ENCODE results near the gene CYTH4. TPM values are rescaled to one million over a fixed set of nuclear protein-coding genes. Genes with fewer than 3 reads are reported as not detected.

Gene CYTH4
- total and polyA plus RNA-seq, 8 donors = 1.9 to 77.0 (median 6.0) TPM; not detected in 1

DNA sequence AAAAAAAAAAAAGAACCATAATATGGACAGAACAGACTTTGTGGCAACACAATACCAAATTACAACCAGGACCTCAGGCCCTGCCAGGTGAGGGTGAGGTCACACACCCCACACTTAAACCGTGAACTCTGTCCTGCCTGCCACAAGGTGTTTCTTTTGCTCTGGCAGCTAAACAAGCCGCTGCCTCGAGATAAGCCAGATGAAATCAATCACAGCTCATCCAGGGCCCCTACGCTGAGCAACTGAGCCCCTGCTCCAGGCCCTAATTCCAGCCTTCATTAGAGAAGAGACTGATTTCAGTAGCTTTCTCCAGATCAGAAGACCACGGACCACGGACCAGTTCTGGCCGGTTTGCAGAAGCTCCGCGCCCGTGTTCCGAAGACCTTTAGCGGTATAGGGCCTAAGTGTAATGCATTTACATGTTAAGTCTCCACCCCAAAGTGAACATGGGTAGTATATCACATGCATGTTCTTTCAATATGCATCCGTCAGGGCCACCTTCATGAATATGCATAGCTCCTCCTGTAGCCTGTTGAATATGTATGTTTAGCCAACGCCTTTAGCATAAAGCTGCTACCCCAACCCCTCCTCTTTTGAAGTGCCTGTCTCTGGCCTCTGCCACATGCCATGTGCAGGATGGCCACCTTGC lies 23.4 kb upstream of the CYTH4 start:
- Histone ChIP-seq H3K9me3 (peaks cover 3 to 6% (median 5%) of the 10 kb centered on the region in 4 donors), H3K4me1 (peaks cover 0 to 15% (median 0%) of the 10 kb centered on the region in 4 donors), H3K4me3 (no peak overlapping the region), H3K27me3 (peaks cover 3 to 81% (median 41%) of the 10 kb centered on the region in 3 donors), H3K36me3 (no peaks in the 10 kb centered on the region), H3K27ac (no peak overlapping the region)
- intact Hi-C loops (cut with DNase I; ENCODE audit: low total_unique reads) = no loop called here
- no peak for DNase-seq
- WGBS, 5 donors = 61 to 73% (median 71%) methylated on average over 14 of the region's 14 CpGs
- TF ChIP-seq POLR2AphosphoS5 (IDR thresholded peaks at IDR 0.05) (no peak), POLR2A (IDR thresholded peaks at IDR 0.05) (no peak), EP300 (IDR thresholded peaks at IDR 0.05) (no peak)

DNA sequence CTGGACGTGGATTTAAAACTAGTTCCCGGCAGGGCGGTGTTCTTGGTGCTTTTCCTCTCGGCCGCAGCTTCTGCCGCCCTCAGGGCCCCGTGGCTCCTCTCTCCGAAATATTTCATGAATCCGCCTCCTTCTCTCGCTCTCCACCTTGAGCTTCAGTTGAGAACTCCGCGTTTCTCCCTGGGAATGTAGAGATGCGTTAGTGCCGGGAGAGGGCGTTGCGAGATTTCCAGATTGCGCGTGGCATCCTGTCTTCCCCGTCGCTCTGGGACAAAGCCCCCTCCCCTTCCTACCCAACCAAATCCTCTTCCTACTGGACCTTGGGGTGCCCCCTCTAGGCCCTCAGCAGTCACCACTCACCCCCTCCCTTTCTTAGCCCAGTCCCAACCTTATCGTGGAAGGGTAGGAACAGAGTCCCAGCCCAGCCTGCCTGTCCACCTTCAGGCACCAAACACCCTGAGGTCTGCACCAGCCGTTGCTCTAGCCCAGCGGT lies 22.7 kb upstream of the CYTH4 start:
- WGBS, 5 donors = 5 to 10% (median 8%) methylated on average over 23 of the region's 23 CpGs

DNA sequence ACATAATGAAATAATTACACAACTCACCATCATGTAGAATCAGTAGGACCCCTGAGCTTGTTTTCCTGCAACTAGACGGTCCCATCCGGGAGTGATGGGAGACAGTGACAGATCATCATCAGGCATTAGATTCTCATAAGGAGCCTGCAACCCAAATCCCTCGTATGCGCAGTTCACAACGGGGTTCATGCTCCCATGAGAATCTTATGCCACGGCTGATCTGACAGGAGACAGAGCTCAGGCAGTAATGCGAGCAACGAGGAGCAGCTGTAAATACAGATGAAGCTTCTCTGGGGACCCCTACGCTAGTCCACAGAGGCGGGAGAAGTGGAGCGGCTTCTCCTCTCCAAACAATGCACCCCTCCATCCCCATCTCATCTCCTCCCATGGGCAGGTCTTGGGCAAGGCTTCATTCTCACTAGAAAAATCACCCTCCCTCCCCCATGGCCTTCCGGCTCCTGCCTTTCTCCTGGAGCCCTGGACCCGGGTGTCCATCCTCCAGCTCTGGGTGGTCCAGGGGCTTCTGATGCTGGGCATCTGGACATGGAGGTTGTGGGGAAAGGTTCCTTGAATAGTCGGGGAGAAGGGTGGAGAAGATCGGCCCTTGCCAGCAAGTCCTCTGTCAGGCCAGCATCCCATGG lies 22.0 kb upstream of the CYTH4 start:
- Histone ChIP-seq H3K4me1 (peaks cover 0 to 15% (median 0%) of the 10 kb centered on the region in 4 donors), H3K27me3 (peaks cover 3 to 76% (median 46%) of the 10 kb centered on the region in 3 donors), H3K9me3 (peaks cover 11 to 19% (median 19%) of the 10 kb centered on the region in 4 donors), H3K27ac (no peak overlapping the region), H3K4me3 (no peak overlapping the region), H3K36me3 (no peaks in the 10 kb centered on the region)
- intact Hi-C loops (cut with DNase I; ENCODE audit: low total_unique reads) = no loop called here
- no peak for TF ChIP-seq POLR2AphosphoS5 (IDR thresholded peaks at IDR 0.05)
- DNase-seq = no peak
- 53 to 69% (median 67%) methylated on average over 15 of the region's 15 CpGs for WGBS, 5 donors

More for the DNA sequence above, 22.7 kb upstream of the CYTH4 start:
- TF ChIP-seq POLR2A (IDR thresholded peaks at IDR 0.05) = no peak
- TF ChIP-seq, protein P1, sequence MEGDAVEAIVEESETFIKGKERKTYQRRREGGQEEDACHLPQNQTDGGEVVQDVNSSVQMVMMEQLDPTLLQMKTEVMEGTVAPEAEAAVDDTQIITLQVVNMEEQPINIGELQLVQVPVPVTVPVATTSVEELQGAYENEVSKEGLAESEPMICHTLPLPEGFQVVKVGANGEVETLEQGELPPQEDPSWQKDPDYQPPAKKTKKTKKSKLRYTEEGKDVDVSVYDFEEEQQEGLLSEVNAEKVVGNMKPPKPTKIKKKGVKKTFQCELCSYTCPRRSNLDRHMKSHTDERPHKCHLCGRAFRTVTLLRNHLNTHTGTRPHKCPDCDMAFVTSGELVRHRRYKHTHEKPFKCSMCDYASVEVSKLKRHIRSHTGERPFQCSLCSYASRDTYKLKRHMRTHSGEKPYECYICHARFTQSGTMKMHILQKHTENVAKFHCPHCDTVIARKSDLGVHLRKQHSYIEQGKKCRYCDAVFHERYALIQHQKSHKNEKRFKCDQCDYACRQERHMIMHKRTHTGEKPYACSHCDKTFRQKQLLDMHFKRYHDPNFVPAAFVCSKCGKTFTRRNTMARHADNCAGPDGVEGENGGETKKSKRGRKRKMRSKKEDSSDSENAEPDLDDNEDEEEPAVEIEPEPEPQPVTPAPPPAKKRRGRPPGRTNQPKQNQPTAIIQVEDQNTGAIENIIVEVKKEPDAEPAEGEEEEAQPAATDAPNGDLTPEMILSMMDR (IDR thresholded peaks at IDR 0.05) = peak in 1 of 7 experiments; percentile 13
- TF ChIP-seq POLR2AphosphoS5 (IDR thresholded peaks at IDR 0.05) = no peak
- TF ChIP-seq EP300 (IDR thresholded peaks at IDR 0.05) = no peak
- H3K4me1 ChIP-seq = peaks cover 0 to 15% (median 0%) of the 10 kb centered on the region in 4 donors
- no peak overlapping the region for H3K4me3 ChIP-seq
- intact Hi-C loops (cut with DNase I; ENCODE audit: low total_unique reads) = no loop called here
- no peaks in the 10 kb centered on the region for H3K36me3 ChIP-seq
- peaks cover 3 to 75% (median 46%) of the 10 kb centered on the region in 3 donors for H3K27me3 ChIP-seq
- DNase-seq = peak in 1 of 2 donors; percentile 68
- H3K9me3 ChIP-seq = peaks cover 10 to 13% (median 12%) of the 10 kb centered on the region in 4 donors
- H3K27ac ChIP-seq = no peak overlapping the region

DNA sequence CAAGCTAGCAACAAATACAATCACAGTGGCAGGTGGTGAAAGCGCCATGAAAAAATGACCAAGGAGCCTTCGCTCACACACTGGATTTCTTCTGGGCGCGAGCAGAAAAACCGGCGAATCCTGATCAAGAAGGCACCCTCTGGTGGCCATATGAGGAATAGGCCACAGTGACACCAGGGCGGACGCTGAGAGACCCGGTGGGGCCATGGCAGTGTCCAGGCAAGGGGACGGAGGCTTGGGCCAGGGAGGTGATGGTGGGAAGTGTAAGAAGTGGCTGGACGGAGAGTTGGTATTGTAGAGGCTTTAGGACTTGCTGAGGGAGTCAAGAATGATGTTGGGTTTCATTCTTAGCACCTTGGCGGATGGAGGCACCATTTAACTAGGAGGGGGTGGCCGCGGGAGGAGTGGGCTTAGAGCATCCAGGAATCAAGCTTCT lies 21.4 kb upstream of the CYTH4 start:
- Histone ChIP-seq H3K4me3 (no peak overlapping the region), H3K27ac (no peak overlapping the region), H3K36me3 (no peaks in the 10 kb centered on the region), H3K4me1 (peaks cover 0 to 15% (median 0%) of the 10 kb centered on the region in 4 donors), H3K27me3 (peaks cover 0 to 72% (median 45%) of the 10 kb centered on the region in 3 donors), H3K9me3 (peaks cover 11 to 21% (median 19%) of the 10 kb centered on the region in 4 donors)
- TF ChIP-seq, protein P1 (IDR thresholded peaks at IDR 0.05) = peak in 5 of 7 experiments; percentile 69 to 91 (median 85)
- TF ChIP-seq EP300 (IDR thresholded peaks at IDR 0.05) = no peak
- DNase-seq = peak; percentile 67 to 80
- intact Hi-C loops (cut with DNase I; ENCODE audit: low total_unique reads) = no loop called here
- 22 to 25% (median 24%) methylated on average over 14 of the region's 14 CpGs for whole genome bisulfite sequencing, 5 donors

DNA sequence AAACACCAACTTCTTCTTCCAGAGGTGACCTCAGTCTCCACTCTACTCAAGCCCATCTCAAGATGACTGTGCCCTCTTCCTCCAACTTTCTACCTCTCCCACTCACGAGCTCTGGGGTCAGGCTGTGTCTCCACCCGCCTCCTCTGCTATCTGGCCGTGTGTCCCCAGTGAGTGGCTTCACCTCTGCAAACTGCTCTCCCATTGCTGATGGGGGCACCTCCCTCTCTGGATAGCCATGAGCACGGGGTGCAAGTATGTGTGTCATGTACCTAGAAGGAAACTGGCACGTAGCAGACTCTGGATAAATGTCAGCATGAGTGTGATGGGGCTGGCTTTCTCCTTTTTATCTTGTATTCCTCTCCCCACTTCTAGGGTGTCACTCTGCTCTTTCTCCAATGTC lies 20.0 kb upstream of the CYTH4 start:
- Histone ChIP-seq H3K4me3 (no peak overlapping the region), H3K27ac (no peak overlapping the region), H3K36me3 (no peaks in the 10 kb centered on the region), H3K9me3 (peaks cover 11 to 21% (median 19%) of the 10 kb centered on the region in 4 donors), H3K4me1 (peaks cover 6 to 20% (median 8%) of the 10 kb centered on the region in 4 donors), H3K27me3 (peaks cover 0 to 67% (median 30%) of the 10 kb centered on the region in 3 donors)
- TF ChIP-seq POLR2A (IDR thresholded peaks at IDR 0.05) (no peak), EP300 (IDR thresholded peaks at IDR 0.05) (no peak), POLR2AphosphoS5 (IDR thresholded peaks at IDR 0.05) (no peak)
- TF ChIP-seq, protein P1 (IDR thresholded peaks at IDR 0.05) = no peak
- 49 to 73% (median 66%) methylated on average over 5 of the region's 5 CpGs for WGBS, 5 donors
- intact Hi-C loops (cut with DNase I; ENCODE audit: low total_unique reads) = no loop called here
- DNase-seq = no peak

Measured in stomach (tissue), 9 donors.